Hair follicle dermal papilla cell (primary cell): ENCODE data around the gene KNDC1. TPM values are rescaled to one million over a fixed set of nuclear protein-coding genes. Genes with fewer than 3 reads are reported as not detected.

Experiments used
- total RNA-seq: library from RNA; depleted of rRNA; stranded (reverse); fragments of >200 nt; gene quantifications from 2 replicates; pipeline ENCODE4 v1.2.3, GENCODE V29; 2012

Gene KNDC1
- total RNA-seq: 0.49 and 0.73 TPM in 2 replicates

GRCh38 chr10:133159950-133160825 is at the start of gene KNDC1:
Gene KNDC1 (plus strand): TSS chr10:133160219. CDS start chr10:133160468, 249 bp downstream.

GRCh38 chr10:133230044-133230361 is 70.0 kb downstream of the KNDC1 start, which contains the start of gene UTF1:
Gene UTF1 (plus strand): TSS chr10:133230217. CDS start chr10:133230289, 72 bp downstream.

GRCh38 chr10:133237588-133238465 is 77.8 kb downstream of the KNDC1 start, which contains the start of gene VENTX:
Gene VENTX (plus strand): TSS chr10:133237855. CDS start chr10:133237915, 60 bp downstream.

Other genes starting within 250 kb of the KNDC1 start
- gene CFAP46, start 217.6 kb upstream of the KNDC1 start, total RNA-seq: 0.49 and 0.81 TPM in 2 replicates
- not detected in 2 replicates for gene ADGRA1, start 72.3 kb upstream of the KNDC1 start, total RNA-seq
- gene UTF1, start 70.0 kb downstream of the KNDC1 start, total RNA-seq: not detected in 2 replicates
- gene VENTX, start 77.6 kb downstream of the KNDC1 start, total RNA-seq: not detected in 2 replicates
- gene ADAM8, start 116.6 kb downstream of the KNDC1 start, total RNA-seq: 1.7 and 3.4 TPM in 2 replicates
- gene TUBGCP2, start 148.7 kb downstream of the KNDC1 start, total RNA-seq: 73.3 and 76.1 TPM in 2 replicates
- 21.7 and 23.2 TPM in 2 replicates for gene ZNF511, start 148.7 kb downstream of the KNDC1 start, total RNA-seq
- not detected in 2 replicates for gene CALY, start 176.7 kb downstream of the KNDC1 start, total RNA-seq
- gene PRAP1, start 187.2 kb downstream of the KNDC1 start, total RNA-seq: not detected in 2 replicates
- gene FUOM, start 197.8 kb downstream of the KNDC1 start, total RNA-seq: 21.1 and 28.4 TPM in 2 replicates
- 40.7 and 47.6 TPM in 2 replicates for gene ECHS1, start 213.1 kb downstream of the KNDC1 start, total RNA-seq
- 8.3 and 10.1 TPM in 2 replicates for gene PAOX, start 219.0 kb downstream of the KNDC1 start, total RNA-seq
- gene MTG1, start 233.9 kb downstream of the KNDC1 start, total RNA-seq: 25.1 and 26.8 TPM in 2 replicates